Stimulated activated CD4-positive, alpha-beta T cell treated with anti-CD3 and anti-CD28 coated beads, Interleukin-4, amount 100 ng/mL, for 1 hour (primary cell): Measurements from ENCODE around the gene MRTFB.
"Not testable (repeated sequence)": the region's sequence is repeated elsewhere in the genome, so short reads cannot be mapped to it uniquely, and the experiment has no call there.

ENCODE experiments used
- DNase-seq: peaks from one replicate; pipeline ENCODE4 v3.0.0-alpha.2; 2020

The MRTFB gene, protein sequence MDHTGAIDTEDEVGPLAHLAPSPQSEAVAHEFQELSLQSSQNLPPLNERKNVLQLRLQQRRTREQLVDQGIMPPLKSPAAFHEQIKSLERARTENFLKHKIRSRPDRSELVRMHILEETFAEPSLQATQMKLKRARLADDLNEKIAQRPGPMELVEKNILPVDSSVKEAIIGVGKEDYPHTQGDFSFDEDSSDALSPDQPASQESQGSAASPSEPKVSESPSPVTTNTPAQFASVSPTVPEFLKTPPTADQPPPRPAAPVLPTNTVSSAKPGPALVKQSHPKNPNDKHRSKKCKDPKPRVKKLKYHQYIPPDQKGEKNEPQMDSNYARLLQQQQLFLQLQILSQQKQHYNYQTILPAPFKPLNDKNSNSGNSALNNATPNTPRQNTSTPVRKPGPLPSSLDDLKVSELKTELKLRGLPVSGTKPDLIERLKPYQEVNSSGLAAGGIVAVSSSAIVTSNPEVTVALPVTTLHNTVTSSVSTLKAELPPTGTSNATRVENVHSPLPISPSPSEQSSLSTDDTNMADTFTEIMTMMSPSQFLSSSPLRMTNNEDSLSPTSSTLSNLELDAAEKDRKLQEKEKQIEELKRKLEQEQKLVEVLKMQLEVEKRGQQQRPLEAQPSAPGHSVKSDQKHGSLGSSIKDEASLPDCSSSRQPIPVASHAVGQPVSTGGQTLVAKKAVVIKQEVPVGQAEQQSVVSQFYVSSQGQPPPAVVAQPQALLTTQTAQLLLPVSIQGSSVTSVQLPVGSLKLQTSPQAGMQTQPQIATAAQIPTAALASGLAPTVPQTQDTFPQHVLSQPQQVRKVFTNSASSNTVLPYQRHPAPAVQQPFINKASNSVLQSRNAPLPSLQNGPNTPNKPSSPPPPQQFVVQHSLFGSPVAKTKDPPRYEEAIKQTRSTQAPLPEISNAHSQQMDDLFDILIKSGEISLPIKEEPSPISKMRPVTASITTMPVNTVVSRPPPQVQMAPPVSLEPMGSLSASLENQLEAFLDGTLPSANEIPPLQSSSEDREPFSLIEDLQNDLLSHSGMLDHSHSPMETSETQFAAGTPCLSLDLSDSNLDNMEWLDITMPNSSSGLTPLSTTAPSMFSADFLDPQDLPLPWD

DNA sequence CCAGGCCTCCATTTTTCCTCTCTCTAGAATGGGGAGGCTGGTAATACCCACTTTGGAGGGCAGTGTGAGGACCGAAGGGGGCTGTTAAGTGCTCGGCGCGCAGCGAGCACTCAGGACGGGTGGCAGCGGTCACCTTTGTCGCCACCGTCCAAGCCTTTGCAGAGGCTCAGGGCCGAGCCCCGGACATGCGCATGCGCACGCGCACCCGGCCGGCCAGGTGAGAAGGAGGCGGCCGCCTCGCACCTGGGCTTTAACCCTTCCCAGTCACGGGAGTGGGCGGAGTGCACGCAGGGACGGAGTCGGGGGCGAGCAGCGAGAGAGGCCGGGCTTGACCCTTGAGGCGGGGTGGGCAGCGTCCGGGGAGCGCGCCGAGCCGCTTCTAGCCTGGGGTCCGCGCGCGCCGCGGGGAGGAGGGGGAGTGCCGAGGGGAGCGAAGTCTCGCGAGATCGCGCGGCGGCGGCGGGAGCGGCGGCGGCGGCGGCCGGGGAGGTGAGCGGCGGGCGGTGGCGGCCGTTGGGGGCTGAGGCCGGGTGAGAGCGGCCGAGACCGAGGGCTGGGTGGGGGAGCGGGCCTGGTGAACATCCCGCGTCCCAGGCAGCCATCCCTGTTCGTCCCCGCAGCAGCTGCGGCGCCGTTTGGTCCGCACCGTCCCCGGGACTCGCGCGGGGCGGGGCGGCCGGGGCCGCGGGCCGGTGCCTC is at the start of gene MRTFB:
MRTFB (plus strand) TSS at position 443 of the 699 bp plus-strand sequence. CDS start 69,288 bp downstream, outside the sequence.
- peak; percentile 85 for DNase-seq

DNA sequence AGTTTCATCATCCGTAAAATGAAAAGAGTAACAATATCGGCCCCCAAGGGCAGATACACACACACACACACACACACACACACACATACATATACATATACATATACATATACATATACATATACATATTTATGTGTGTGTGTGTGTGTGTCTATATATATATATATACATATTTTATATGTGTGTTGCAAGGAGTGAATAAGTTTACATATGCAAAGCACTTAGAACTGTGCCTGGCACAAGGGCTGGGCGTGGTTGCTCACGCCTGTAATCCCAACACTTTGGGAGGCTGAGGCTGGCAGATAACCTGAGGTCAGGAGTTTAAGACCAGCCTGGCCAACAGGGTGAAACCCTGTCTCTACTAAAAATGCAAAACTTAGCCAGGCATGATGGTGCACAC is 47.6 kb upstream of the MRTFB start:
- not testable (repeated sequence) for DNase-seq

DNA sequence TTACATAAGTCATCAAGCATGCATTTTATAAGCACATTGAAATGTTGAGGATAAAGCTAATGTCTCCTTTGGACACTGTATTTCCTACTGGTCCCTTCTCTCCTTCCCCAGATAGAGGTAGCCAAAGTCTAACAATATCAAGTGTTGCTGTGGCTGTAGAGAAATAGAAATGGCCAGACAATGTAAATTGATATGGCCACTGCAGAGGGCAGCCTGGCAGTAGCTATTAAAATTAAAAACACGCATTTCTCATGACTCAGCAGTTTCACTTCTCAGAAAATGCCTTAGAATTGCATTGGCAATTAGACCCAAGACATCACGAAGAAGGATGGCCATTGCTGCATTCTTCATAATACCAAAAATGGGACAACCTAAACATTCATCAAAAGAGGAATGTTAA is 46.8 kb upstream of the MRTFB start:
- DNase-seq = no peak

DNA sequence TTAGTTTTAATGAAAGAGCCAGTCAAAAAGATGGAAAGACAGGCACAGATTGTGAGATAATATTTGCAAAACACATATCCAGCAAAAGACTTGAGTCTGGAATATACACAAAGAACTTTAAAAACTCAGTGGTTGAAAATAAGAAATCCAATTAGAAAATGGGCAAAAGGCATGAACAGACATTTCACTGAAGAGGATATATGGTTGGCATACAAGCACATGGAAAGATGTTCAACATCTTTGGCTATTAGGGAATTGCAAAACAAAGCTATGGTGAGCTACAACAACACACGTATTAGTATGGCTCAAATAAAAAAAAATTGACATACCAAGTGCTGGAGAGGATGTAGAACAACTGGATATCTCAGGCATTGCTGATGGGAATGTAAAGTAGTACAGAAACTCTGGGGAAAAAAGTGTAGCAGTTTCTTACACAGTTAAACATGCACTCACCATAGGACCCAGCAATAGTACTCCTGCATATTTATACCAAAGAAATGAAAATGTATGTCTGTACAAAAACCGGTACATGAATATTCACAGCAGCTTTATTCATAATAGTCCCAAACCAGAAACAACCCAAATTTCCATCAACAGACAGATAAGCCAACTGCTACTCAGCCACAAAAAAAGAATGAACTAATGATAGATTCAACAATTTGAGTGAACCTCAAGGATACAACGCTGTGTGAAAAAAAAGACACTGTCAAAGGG is 44.4 kb upstream of the MRTFB start:
- DNase-seq = no peak

DNA sequence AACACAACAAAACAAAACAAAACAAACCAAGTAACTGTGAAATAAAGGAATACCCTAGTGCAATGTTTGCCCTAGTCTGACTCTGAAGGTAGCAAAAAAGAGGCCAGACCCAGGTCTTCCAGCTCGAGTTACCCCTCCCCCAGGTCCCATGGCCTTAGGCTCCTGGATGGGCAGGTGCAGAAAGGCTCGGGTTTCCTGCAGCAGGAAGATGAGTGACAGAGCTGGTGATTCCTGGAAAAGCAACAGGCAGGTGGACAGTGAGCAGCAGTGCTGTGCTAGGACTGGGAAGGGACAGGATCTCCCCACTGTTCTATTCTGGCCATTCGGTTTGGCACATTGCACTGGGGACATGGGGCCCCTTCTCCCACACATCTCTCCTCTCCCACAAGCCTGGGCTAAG is 42.9 kb upstream of the MRTFB start:
- DNase-seq = no peak

DNA sequence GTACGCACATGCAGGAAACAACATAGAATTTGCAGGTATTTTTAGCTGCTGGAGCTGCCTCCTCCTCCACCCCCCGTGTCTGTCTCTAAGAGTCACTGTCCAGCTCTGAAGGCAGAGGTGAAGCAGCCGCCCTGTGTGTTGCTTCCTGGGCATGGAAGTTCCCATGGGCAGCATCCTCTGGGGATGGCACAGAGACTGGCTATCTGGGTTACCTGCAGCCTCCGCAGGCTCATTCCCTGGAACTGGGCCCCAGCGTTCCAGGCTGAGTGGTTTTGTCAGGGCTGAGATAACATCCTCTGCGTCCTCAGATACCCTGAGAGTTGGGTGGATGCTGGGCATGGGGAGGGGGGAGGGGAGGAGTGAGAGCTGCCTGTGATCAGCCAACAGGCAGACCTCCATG is 41.5 kb upstream of the MRTFB start:
- no peak for DNase-seq

DNA sequence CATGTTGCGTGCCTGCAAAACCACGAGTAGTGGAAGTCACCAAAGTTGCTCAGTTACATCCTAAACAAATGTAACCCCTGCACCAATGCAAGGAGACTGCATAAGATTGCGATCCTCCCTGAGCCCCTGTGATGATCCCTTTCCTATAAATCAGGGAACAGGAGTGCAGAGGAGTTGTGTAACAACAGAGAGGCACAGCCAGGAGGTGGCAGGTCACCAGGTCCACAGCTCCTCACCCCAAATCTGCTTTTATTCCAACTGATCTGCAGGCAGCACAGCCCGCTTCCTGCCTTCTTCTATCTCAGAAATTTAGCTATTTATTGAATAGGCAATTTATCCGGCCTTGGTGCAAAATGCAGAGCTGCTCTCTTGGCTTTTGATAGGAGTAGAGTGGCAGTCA is 36.0 kb upstream of the MRTFB start:
- no peak for DNase-seq

DNA sequence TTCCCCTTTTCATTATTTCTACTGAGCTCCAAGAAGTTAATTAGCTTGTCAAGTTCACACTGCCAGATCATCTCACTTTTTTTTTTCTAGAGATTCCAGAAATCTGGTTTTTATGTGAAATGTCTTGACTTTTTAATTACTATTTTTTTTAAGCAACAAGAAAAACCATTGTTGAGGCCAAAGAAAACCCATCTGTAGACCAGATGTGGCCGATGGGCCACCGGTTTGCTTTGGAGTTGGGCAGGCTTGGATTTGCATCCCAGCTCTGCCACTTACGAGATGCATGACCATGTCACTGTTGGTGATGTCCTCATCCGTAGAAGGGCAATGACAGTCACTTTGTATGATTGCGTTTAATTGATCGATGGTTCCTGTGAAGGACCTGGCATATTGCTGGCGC is 34.2 kb upstream of the MRTFB start:
- no peak for DNase-seq

DNA sequence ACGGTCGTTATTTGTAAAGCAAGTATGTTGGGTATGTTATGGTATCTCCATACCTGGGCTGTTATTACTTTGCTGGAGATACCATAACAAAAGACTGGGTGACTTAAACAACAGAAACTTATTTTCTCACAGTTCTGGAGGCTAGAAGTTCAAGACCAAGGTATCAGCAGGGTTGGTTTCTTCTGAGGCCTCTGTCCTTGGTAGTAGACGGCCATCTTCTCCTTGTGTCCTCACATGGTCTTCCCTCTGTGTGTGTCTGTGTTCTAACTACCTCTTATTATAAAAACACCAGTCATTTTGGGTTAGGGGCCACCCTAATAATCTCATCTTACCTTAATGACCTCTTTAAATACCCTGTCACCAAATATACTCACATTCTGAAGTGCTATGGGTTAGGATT is 33.2 kb upstream of the MRTFB start:
- DNase-seq = no peak

DNA sequence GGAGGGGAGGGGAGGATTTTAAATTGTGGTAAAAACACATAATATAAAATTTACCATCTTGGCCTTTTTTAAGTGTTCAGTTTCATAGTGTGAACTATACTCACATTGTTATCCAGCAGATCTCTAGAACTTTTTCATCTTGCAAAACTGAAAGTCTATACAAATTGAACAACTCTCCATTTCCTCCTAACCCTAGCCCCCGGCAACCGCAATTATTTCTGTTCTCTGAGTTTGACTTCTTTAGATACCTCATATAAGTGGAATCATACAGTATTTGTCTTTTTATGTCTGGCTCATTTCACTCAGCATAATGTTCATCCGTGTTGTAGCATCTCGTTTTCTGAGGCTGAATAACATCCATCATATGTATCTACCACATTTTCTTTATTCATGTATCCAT is 30.0 kb upstream of the MRTFB start:
- no peak for DNase-seq

DNA sequence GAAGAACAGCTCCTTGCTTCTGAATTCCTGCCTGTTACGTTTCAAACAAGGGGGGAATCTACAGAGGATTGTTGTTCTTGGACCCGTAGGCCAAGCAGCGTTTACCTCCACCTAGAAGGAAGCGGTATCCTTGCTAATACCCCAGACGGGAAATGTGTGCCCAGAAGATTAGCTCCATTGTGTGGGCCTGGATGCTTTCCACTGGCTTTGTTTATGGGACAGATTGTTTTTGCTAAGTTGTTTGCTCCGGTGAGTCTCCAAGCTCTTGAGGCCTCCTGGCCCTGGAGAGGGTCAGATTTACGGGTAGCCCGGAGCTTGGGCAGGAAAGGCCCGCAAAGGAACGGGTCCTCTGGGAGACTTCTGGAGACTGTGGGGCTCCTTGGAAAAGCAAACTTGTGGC is 28.4 kb upstream of the MRTFB start:
- no peak for DNase-seq

DNA sequence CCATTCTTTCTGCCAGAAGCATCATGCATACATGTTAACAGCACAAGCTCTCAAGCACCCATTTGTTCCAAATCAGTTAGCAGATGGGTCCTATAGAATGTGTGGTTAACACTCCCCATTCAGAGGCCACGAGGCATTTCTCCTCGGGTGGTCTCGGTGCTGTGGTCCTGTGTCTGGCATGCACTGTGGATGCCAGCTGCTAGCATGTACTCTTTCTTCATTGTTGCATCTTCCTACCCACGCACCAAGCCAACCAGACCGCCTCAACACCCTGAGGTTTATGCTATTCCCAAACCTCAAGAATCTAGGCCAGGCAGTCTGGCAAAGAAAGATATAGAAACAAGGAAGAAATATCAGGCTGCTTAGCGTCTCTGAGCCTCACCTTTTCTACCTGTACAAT is 27.8 kb upstream of the MRTFB start:
- no peak for DNase-seq

DNA sequence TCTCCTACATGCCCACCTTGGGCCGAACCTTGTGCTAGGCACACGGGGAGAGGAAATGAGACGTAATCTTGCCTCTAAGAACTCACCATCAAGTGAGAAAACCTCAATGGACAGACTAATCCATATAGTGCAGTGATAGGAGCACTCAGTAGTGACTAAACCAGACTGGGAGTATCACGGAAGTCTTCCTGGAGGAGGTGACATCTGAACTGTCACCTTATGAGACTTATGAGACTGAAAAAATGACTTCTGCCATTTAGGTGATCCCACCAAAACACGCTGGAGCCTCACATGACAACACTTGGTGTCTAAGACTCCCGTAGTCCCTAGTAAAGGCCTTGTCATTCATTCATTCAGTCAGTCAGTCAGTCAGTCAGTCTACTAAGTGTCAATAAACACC is 27.3 kb upstream of the MRTFB start:
- no peak for DNase-seq

DNA sequence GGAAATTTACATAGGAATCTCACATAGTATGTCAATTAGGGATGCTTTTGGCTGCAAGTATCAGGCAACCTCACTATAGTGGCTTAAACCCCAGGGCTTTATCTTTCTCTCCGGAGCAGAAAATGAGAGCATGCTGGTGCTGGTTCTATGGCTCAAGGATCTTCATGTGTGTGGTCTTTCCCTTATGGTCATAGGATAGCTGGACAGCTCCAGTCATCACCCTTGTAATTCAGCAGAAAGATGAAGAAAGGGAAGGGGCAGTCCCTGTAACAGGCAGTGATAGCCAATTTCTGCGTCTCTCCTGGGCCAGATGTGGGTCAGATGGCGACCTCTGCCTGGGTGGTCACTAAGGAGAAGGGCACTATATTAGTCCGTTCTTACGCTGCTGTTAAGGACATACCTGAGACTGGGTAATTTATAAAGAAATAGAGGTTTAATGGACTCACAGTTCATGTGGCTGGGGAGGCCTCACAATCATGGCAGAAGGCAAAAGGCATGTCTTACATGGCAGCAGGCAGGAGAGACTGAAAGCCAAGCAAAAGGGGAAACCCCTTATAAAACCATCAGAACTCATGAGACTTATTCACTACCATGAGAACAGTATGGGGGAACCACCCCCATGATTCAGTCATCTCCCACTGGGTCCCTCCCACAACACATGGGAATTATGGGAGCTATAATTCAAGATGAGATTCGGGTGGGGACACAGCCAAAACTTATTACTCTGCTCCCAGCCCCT is 23.8 kb upstream of the MRTFB start:
- not testable (repeated sequence) for DNase-seq

DNA sequence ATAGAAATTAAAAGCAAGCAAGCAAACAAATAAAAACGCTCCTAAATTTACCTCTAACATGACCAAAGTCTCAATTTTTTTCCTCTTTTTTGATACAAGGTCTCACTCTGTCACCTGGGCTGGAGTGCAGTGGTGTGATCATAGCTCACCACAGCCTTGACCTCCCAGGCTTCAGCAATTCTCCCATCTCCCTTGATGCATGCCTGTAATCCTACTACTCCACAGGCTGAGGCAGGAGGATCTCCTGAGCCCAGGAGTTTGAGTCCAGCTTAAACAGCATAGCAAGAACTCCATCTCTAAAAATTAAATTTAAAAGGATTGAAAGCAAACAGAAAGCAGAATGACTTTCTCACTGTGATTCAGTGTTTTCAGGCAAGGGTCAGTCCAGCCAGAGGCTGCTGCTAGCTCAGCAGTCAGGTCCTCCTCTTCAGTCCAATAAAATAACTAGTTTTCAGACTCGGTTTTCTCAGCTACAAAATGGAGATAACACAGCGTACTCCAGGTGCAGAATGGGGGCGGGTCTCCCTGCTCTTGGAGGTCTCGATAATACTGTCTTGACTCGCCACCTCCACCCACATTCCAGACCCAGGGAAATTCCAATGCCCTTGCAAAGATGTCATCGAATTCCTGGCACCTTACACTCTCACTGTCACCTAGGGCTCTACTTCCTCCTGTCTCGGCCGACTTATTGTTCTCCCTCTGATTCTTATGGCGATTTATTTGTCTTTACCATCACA is 20.7 kb upstream of the MRTFB start:
- no peak for DNase-seq

DNA sequence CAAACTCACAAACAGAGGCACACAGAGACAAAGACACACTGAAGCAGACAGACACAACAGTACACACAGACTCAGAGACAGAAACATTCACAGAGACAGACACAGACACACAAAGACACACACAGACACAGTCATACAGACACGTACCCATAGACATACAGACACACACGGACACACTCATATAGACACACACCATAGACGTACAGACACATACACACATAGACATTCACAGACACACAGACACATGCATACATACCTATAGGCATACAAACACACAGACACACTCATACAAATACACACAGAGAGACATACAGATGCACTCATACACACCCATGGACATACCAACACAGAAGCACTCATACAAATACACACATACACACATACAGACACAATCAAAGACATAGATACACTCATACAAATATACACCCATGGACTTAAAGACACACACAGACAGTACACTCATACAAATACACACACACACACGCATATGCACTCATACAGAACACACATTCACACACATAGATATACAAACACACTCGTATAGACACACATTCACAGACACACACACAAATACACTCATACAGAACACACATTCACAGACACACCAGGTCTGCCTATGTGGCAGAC is 19.9 kb upstream of the MRTFB start:
- DNase-seq = no peak

DNA sequence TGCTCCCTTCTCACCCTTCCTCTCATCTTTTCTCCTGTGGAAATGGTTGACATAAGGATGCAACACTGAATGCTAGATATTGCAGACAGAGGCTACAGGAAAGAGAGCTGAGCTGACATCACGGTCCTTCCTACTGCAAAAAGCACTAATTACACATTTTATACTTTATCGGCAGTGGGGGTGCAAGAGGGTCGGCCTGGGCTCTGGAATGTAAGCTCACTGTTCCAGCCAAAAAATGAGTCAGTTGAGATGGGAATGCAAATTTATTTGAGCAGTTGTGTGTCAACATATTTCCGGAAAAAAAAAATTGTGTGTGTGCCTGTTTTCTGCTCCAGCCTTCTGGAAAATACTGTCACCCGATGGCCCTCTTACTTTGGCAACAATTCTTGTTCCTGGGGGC is 14.1 kb upstream of the MRTFB start:
- DNase-seq = no peak

DNA sequence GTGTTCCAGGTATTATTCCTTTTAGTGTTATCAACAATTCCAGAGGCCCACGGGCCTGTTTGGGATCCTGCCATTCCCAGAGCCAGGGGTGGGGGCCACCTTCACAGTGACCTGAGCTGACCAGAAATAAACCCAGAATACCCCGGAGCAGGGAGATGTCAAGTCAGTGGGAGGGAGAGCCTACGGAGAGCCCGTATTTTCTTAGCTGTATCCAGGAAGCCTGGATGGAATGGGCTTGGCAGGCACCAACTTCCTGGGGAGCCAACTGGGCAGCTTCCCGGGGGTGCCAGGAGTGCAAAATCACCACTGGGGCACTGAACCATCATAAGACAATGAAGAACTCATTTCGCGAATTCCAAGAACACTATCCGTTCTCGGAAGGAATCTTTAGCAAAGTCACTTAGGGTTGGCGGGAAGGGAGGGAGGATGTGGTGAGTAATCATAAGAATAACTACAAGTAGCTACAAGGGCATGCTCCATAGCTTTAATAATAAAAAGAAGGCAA is 13.2 kb upstream of the MRTFB start:
- no peak for DNase-seq

DNA sequence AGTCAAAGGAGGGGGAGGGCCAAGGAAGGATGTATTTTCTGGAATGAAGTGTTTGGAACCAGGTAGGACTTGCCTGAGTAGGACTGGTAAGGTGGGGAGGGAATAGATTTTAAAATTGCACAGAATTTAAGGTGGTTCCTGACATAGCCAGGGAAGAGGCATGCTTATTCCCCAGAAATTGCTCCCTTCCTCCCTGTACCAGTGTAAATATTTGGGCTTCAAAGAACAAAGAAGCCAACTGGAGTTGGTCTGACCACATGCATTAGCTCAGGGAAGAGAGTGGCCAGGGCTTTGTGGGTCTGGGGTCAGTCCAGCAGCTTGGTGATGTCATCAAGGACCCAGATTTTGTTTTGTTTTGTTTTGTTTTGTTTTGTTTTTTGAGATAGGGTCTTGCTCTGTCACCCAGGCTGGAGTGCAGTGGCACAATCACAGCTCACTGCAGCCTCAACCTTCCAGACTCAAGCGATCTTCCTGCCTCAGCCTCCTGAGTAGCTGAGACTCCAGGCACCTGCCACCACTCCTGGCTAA is 9.3 kb upstream of the MRTFB start:
- DNase-seq = no peak

DNA sequence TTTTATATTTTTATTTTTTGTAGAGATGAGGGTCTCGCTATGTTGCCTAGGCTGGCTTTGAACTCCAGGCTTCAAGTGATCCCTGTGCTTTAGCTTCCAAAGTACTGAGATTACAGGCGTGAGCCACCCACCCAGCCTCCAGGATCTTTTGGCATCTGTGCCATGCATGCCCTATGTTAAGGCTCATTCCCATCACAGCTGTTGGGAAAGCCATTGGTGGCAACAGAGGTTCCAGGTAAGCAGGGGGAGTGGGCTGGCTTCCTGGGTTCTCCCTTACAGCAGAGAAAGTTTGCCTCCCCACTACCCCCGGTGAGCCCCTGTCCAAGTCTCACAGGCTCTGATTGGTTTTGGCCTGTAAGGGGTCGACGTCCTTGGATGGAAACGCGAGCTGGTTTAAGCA is 8.9 kb upstream of the MRTFB start:
- no peak for DNase-seq
